T47D (cell line): ENCODE measurements around the gene CPTP.

ENCODE experiments used
- DNase-seq, 2 experiments: peaks; one replicate each; pipeline versions ENCODE4 v3.0.0 to v3.0.0-alpha.2; 2011 to 2012; ENCODE audit warnings: low read depth in 1 of 2, low spot score in 1 of 2
- JUND ChIP-seq: IDR thresholded peaks from 2 replicates; pipeline ENCODE4 v1.6.1; 2012; ENCODE audit warnings: low read depth
- in situ Hi-C: cut with HindIII; loops from 2 replicates; pipeline ENCODE4 v1.10.0; 2016; ENCODE audit warnings: low sequenced_read_pairs, low pct_unique_long_range_greater_than_20kb

CPTP gene

DNA sequence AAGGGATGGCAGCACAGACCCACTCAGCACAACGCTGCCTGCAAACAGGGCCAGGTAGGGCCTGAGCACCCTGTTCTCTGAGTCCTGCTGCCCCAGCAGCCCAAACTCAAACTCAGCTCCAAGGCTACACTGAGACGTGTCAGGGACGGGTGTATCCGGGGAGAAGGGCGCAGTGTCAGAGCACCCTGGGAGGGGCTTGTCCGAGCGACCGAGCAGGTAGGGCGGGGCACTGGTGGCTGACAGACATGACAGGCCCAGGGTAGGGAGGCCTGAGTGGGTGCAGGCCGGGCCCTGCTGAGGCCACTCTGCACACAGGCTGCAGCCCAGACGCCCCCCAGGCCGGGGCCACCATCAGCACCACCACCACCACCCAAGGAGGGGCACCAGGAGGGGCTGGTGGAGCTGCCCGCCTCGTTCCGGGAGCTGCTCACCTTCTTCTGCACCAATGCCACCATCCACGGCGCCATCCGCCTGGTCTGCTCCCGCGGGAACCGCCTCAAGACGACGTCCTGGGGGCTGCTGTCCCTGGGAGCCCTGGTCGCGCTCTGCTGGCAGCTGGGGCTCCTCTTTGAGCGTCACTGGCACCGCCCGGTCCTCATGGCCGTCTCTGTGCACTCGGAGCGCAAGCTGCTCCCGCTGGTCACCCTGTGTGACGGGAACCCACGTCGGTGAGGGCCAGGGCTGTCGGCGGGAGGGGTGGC, 38.8 kb upstream of the CPTP start:
- in situ Hi-C loops: no loop called here
- no peak for DNase-seq

GRCh38 chr1:1286313-1287261, 38.0 kb upstream of the CPTP start:
- TF ChIP-seq JUND: no peak
- no peak for DNase-seq
- in situ Hi-C loops: no loop called here

More for the DNA sequence above, 38.8 kb upstream of the CPTP start:
- TF ChIP-seq JUND: no peak

- in situ Hi-C loops: no loop called here
- DNase-seq: no peak
Measured at GRCh38 chr1:1287288-1288110, 37.1 kb upstream of the CPTP start.

DNA sequence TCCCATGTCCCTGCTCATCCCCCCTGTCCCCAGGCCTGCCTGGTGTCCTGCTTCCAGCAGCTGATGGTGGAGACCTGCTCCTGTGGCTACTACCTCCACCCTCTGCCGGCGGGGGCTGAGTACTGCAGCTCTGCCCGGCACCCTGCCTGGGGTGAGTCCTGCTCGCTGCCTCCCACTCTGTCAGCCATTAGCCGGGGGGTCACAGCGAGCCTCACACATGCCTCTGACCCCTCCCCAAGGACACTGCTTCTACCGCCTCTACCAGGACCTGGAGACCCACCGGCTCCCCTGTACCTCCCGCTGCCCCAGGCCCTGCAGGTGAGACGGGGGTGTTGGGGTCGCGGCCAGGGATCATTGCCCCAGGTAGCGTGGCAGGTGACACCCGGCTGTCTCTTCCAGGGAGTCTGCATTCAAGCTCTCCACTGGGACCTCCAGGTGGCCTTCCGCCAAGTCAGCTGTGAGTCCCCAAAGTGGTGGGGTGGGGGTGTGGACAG, 34.3 kb upstream of the CPTP start:
- no peak for TF ChIP-seq JUND
- peak; percentile 78 to 84 for DNase-seq
- in situ Hi-C loops: no loop called here

More at GRCh38 chr1:1287288-1288110, 37.1 kb upstream of the CPTP start:
- no peak for TF ChIP-seq JUND

GRCh38 chr1:1291023-1291528, 33.5 kb upstream of the CPTP start:
- no peak for TF ChIP-seq JUND
- in situ Hi-C loops: no loop called here
- DNase-seq: no peak

- in situ Hi-C loops: no loop called here
- TF ChIP-seq JUND: no peak
- peak; percentile 69 to 80 for DNase-seq
Measured at GRCh38 chr1:1291548-1292441, 32.8 kb upstream of the CPTP start.

DNA sequence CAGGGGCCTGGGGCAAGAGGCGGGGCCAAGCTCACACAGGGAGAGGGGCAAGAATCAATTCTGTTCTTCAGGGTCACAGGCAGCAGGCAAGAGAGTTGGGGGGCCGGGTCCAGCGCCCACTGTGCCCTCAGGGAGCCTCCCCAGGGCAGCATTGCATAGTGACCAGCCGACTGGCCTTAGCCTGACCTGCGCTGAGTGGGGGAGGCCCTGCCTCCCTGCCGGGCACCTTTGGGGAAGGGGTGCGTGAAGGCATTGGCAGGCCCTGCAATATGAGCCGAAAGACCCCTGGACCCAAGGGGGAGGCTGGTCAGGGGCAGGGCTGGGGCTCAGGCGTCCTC, 32.2 kb upstream of the CPTP start:
- in situ Hi-C loops: no loop called here
- DNase-seq: no peak
- TF ChIP-seq JUND: no peak

GRCh38 chr1:1292851-1293250, 31.8 kb upstream of the CPTP start:
- in situ Hi-C loops: no loop called here
- DNase-seq: no peak
- TF ChIP-seq JUND: no peak

GRCh38 chr1:1293263-1294249, 31.0 kb upstream of the CPTP start:
- in situ Hi-C loops: no loop called here
- no peak for DNase-seq
- no peak for TF ChIP-seq JUND

GRCh38 chr1:1294250-1294890, 30.2 kb upstream of the CPTP start:
- no peak for TF ChIP-seq JUND
- in situ Hi-C loops: no loop called here
- no peak for DNase-seq
